HG02840 (cell line): Measurements from ENCODE around the gene BANF1.

Experiments
- ATAC-seq: cut with Tn5 transposase; IDR thresholded peaks from one replicate; pipeline ENCODE4 v1.9.1; 2021; ENCODE audit warnings: mild to moderate bottlenecking, moderate library complexity, moderate number of reproducible peaks; ENCODE audit not compliant: unreplicated experiment, low FRiP score

The BANF1 gene

GRCh38 chr11:66001942-66002647, at the start of gene BANF1, which contains the start of gene EIF1AD:
TSS of gene BANF1 (plus strand) at chr11:66002503. CDS start at chr11:66003251, 748 bp downstream.
TSS of gene EIF1AD (minus strand) at chr11:66002157. CDS start at chr11:66000389, 1,768 bp downstream.
- peak; percentile 90 for ATAC-seq

DNA sequence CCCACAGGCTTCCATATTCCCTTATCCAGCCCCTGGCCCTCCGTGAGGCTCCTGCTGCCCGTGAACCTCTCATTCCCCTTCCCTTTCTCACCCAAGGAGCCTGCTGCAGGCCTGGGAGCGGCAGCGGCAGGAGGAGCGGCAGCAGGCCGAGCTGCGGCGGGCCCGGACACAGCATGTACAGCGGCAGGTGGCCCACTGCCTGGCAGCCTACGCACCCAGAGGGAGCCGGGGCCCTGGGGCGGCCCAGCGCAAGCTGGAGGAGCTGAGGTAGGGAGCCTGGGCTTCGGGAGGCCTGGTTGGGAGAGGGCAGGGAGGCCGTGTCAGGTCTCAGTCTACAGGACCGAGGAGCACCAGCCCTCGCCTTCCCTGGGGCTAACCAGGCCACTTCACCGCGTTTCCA, 48.8 kb upstream of the BANF1 start:
- no peak for ATAC-seq

DNA sequence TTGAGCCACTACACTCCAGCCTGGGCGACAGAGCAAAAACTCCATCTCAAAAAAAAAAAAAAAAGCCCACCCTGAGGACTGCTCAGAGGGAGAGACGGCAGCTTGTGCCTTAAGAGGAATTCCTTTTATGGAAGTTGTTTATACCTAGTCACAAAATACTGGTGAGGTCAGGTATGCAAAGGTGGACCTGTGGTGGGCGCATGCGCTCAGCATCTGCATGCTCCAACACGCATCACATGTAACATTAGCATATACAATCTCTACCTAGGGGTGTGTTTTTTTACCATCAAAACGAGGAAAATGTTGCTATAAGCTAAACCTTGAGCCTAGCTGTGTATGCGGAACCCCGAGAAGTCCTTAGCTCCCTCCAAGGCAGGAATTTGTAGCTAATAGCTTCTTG, 47.5 kb upstream of the BANF1 start:
- ATAC-seq: no peak

DNA sequence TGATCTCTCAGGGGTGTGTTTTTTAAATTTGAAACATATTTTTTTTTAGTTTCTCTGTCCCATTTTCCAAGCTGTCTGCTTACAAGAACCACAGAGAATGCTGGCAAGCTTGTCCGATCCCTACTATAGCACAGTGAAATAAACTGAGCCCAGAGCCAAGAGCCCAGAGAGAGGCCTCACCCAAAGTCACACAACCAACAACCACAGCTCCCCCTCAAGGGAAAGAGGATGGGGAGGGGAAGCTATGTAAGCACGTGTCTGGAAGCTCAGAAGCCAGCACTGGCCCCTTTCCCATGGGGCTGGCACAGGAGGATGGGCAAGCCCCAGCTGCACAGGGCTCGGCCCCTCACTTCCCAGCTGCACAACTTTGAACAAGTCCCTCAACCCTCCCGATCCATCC, 44.0 kb upstream of the BANF1 start:
- no peak for ATAC-seq

DNA sequence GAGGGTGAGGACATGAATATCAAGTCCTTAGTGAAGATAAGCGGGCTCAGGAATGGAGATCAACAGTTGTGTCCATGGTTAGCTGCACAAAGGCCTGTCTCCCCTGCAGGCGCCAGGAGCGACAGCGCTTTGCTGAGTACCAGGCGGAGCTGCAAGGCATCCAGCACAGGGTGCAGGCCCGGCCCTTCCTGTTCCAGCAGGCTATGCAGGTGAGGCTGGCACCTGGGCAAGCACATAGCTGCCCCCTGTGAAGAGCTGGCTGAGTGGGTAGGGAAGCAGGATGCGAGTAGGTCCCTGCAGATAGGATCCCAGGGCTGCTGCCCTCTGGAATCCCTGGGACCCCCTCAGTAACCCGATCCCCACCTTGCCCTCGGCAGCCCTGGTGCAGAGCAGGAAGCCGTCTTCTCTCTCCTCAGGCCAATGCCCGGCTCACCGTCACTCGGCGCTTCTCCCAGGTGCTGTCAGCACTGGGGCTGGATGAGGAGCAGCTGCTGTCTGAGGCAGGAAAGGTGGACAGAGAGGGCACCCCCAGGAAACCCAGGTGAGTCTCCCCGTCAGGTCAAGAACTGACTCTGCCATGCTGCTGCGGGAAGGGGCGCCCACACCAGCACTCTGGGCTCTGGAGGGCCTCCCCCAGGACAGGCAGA, 43.4 kb upstream of the BANF1 start:
- ATAC-seq: no peak

DNA sequence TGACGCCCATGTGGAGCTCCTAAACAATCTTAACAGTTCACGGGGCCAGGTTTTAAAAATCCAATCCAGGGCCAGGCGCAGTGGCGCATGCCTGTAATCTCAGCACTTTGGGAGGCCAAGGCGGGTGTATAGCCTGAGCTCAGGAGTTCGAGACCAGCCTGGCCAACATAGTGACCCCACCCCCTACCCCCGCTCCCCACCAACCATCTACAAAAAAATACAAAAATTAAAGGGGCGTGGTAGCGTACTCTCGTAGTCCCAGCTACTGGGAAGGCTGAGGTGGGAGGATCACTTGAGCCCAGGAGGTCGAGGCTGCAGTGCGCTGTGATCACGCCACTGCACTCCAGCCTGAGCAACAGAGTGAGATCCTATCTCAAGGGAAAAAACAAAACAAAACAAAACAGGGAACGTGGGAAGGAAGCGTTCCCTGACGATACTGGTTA, 41.5 kb upstream of the BANF1 start:
- ATAC-seq: no peak

DNA sequence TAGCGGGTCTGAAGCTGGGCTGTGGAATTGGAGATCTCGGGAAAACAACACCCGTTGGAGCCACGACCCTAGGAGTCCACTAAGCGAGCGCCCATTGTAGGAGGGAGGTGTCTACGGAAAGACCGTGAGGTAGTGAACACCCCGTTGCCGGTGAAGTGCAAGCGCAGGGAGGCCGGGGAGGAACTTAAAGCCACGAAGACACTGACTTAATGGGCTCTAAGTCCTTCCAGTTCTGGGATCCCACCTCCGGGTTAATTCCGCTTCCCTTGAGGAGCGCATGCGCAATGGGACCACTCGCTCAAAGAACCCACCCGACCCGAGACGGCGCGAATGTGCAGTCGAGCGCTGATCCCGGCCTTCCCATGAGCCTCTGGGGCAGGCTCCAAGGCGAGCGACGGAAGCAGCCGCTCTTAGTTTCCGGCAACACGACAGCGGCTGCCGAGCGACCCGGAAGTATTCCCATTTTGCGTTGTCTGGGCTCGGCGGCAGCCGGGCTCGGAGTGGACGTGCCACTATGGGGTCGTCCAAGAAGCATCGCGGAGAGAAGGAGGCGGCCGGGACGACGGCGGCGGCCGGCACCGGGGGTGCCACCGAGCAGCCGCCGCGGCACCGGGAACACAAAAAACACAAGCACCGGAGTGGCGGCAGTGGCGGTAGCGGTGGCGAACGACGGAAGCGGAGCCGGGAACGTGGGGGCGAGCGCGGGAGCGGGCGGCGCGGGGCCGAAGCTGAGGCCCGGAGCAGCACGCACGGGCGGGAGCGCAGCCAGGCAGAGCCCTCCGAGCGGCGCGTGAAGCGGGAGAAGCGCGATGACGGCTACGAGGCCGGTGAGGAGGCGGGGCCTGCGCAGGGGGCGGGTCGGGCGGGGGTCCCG, 40.8 kb upstream of the BANF1 start, which contains the start of gene SART1:
Gene SART1 (plus strand): TSS at position 468 of the 874 bp plus-strand sequence. CDS start 47 bp downstream, at position 515.
- ATAC-seq: peak; percentile 86

- ATAC-seq: no peak
Measured at GRCh38 chr11:65962141-65962564, 40.1 kb upstream of the BANF1 start.

DNA sequence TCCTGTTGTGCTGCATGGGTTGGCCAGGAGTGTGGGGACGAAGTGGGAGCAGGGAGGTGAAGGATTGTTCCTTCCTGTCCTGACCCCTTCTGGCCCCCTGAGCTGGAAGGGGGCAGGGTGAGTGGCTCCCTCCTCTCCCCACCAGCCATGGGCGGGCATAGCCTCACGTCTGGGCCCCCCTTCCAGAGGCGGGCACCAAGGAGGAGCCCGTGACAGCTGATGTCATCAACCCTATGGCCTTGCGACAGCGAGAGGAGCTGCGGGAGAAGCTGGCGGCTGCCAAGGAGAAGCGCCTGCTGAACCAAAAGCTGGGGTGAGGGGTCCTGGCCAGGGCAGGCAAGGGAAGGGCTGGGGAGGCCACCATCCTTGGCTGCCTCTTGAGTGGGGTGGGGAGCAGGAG, 37.4 kb upstream of the BANF1 start:
- no peak for ATAC-seq

GRCh38 chr11:65965986-65966762, 36.1 kb upstream of the BANF1 start:
- ATAC-seq: no peak

- ATAC-seq: no peak
Measured at GRCh38 chr11:65967329-65967934, 34.9 kb upstream of the BANF1 start.

DNA sequence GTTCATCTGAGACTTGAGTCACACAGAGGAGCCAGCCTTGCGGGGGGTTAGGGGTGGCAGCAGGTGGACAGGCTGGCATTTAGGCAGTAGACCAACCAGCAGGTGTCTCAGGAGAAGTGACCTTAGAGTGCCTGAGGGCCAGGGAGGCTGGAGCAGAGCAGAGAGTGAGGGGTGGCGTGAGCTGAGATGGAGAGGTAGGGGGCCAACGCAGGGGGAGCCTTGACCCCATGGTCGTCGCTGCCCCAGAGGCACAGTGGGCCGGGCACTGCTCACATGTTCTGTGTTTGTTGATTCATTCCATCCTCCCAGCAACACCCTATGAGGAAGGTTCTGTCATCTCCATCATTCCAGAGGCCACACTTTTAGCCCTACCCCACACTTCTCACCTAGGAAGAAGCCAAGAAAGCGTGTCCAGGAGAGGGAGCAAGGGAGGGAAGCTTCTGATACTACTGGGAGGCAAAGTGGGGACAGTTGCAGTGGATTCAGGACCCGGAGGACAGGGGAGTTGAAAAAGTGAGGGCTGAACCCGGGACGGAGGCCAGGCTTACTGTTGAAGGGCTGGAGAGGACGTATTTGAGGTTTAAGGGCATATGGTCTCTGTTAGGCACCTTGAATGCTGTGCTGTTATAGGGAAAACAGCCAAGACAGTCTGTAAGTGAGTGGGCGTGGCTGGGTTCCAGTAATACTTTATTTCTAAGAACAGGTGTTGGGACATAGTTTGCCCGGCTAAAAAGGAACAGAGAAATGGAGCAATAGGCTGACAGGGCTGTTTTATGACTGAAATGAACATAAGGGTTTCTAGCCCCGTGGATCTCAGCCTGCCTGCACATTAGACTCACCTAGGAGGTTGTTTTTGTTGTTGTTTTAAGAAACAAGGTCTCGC, 33.5 kb upstream of the BANF1 start:
- ATAC-seq: no peak

DNA sequence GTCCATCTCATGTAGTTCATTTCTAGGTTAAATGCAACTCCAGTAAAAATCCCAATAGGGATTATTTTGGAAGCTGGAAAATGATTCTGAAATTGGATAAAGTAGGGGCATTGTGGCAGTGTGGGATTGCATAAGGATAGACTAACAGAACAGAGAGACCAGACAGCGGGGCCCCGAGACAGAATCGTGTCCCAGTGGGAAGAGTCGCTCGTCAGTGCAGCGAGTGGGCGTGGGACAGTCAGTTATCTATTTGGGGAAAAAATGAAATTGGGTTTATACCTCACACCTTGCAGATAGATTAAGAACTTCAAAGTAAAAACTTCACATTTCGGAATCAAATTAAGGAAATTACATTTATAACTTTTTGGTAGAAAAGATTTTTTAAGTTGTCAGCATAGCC, 30.2 kb upstream of the BANF1 start:
- no peak for ATAC-seq

GRCh38 chr11:65973439-65974110, 28.7 kb upstream of the BANF1 start:
- ATAC-seq: no peak

DNA sequence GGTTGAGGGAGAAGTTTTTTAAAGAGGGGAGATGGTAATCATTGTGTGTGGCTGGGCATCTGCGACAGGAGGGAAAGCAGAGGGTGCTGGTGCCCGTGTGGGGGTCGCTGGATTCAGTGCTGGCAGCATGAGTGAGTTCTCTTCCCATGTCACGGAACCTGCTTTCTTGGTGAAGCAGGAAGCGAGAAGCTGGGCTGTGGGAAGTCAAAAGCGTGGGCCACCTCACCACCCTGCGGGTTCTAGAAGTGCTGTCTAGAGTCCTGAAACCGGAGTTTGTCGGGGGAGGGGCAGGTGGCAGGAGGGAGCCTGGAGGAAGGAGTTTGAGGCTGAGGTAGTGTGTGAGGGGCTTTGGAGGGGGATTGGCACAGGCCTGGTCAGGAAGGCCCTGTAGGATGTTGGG, 26.5 kb upstream of the BANF1 start:
- ATAC-seq: no peak

- ATAC-seq: no peak
Measured at GRCh38 chr11:65976216-65977176, 25.8 kb upstream of the BANF1 start.
